IPS-18a (cell line): ENCODE measurements around the gene BUB1B.
"Not testable (repeated sequence)": the region's sequence is repeated elsewhere in the genome, so short reads cannot be mapped to it uniquely, and the experiment has no call there.

ENCODE experiments used
- H3K27ac ChIP-seq: one replicate; pipeline ENCODE4 v1.5.1; 2013; ENCODE audit warnings: low read length
- H3K27me3 ChIP-seq: one replicate; pipeline ENCODE4 v1.6.1; 2013; ENCODE audit warnings: mild to moderate bottlenecking, low read length; ENCODE audit not compliant: control insufficient read depth, insufficient read depth
- H3K36me3 ChIP-seq: one replicate; pipeline ENCODE4 v1.6.1; 2013; ENCODE audit warnings: low read depth, low read length; ENCODE audit not compliant: control insufficient read depth
- H3K4me1 ChIP-seq: one replicate; pipeline ENCODE4 v1.6.1; 2013; ENCODE audit warnings: low read depth, low read length; ENCODE audit not compliant: control insufficient read depth
- H3K4me3 ChIP-seq: one replicate; pipeline ENCODE4 v1.5.1; 2013; ENCODE audit warnings: low read length
- H3K9ac ChIP-seq: one replicate; pipeline ENCODE4 v1.6.1; 2013; ENCODE audit warnings: mild to moderate bottlenecking, low read length, moderate library complexity
- H3K9me3 ChIP-seq: one replicate; pipeline ENCODE4 v1.6.1; 2013; ENCODE audit warnings: low read depth, low read length; ENCODE audit not compliant: control insufficient read depth

The BUB1B gene, protein sequence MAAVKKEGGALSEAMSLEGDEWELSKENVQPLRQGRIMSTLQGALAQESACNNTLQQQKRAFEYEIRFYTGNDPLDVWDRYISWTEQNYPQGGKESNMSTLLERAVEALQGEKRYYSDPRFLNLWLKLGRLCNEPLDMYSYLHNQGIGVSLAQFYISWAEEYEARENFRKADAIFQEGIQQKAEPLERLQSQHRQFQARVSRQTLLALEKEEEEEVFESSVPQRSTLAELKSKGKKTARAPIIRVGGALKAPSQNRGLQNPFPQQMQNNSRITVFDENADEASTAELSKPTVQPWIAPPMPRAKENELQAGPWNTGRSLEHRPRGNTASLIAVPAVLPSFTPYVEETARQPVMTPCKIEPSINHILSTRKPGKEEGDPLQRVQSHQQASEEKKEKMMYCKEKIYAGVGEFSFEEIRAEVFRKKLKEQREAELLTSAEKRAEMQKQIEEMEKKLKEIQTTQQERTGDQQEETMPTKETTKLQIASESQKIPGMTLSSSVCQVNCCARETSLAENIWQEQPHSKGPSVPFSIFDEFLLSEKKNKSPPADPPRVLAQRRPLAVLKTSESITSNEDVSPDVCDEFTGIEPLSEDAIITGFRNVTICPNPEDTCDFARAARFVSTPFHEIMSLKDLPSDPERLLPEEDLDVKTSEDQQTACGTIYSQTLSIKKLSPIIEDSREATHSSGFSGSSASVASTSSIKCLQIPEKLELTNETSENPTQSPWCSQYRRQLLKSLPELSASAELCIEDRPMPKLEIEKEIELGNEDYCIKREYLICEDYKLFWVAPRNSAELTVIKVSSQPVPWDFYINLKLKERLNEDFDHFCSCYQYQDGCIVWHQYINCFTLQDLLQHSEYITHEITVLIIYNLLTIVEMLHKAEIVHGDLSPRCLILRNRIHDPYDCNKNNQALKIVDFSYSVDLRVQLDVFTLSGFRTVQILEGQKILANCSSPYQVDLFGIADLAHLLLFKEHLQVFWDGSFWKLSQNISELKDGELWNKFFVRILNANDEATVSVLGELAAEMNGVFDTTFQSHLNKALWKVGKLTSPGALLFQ

DNA sequence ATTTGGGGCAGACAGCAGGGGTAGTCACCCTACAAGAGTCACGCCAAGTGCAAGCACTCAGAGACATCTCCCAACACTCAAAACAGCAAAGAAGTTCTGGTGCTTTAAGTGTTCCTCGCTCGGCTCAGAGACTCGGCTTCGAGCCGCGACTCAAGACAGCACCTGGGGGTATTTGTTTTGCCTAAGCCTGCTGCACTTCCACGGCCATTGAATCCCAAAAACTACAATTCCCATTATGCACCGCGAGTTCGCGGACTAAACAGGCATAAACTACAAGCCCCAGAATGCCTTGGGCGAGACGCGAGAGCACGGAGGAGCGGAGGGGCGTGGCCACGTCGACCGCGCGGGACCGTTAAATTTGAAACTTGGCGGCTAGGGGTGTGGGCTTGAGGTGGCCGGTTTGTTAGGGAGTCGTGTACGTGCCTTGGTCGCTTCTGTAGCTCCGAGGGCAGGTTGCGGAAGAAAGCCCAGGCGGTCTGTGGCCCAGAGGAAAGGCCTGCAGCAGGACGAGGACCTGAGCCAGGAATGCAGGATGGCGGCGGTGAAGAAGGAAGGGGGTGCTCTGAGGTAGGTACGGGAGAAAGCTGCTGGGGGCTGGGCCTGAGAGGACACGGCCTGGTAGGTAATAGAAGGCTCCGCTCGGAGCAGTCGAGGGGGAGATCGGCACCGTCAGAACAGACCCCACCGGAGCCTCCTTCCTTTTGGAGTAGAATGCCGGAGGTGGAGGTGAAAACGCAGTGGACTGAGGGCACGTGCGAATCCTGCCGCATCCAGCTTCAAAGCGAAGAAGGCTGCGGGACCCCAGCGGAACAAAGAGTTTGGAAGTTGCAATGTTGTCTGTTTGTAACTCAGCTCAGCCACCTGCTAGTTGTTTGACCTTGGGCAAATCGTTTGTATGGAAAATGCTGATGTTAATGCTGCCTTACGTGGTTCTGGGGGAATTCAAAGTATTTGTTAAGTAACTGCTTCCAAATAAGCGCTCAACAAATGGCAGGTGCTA lies at the start of gene BUB1B:
Gene BUB1B (plus strand): TSS at position 381 of the 1,000 bp plus-strand sequence. CDS start 152 bp downstream, at position 533.
- no peaks in the 10 kb centered on the region for H3K27me3 ChIP-seq
- H3K4me1 ChIP-seq, result peaks cover 31% of the 10 kb centered on the region
- peak within 1 kb of the TSS; percentile 94 for H3K9ac ChIP-seq
- H3K4me3 ChIP-seq, result peak within 1 kb of the TSS; percentile 98
- peak within 1 kb of the TSS; percentile 81 for H3K27ac ChIP-seq
- no peaks in the 10 kb centered on the region for H3K9me3 ChIP-seq
- H3K36me3 ChIP-seq, result peaks cover 27% of the 10 kb centered on the region

DNA sequence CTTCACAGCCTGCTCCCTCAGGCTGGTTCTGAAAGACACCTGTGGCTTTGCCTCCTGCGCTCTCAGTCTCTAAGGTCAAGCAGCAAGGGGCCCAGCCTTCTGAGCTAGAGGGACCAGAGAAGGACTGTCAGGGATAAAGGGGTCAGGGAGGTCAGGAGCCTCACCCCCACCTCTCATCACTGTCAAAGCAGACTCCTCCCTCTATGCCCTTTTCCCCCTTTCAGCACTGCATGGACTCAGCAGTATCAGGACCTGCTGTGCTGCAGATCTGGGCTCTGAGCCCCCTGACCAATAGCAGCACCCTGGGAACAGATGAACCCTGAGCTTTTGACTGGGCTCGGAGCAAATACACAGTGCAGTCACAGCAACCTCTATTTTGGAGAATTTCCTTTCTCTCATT lies 49.0 kb upstream of the BUB1B start:
- peaks cover 28% of the 10 kb centered on the region for H3K4me1 ChIP-seq
- H3K4me3 ChIP-seq, result no peak overlapping the region
- no peak overlapping the region for H3K9ac ChIP-seq
- peaks cover 7% of the 10 kb centered on the region for H3K27me3 ChIP-seq
- H3K27ac ChIP-seq, result no peak overlapping the region
- no peaks in the 10 kb centered on the region for H3K9me3 ChIP-seq
- no peaks in the 10 kb centered on the region for H3K36me3 ChIP-seq

DNA sequence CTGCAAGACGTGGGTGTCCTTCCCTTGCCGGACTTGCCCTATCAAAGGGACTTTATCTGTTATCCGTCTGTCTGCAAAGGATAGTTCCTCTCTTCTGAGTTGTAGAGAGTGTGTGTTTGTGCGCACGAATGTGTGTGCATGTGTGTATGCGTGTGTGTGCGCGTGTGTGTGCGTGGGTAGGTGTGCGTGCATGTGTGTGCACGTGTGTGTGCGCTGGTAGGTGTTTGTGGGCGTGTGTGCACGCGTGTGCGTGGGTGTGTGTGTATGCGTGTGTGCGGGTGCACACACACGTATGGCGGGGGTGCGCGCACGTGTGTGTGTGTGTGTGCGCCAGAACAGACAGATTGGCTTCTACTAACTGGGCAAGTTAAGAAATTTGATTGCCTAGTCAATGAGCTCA lies 48.1 kb upstream of the BUB1B start:
- Histone ChIP-seq H3K27ac (no peak overlapping the region), H3K27me3 (peaks cover 4% of the 10 kb centered on the region), H3K4me1 (peaks cover 19% of the 10 kb centered on the region), H3K36me3 (no peaks in the 10 kb centered on the region), H3K9me3 (no peaks in the 10 kb centered on the region), H3K4me3 (no peak overlapping the region), H3K9ac (no peak overlapping the region)

DNA sequence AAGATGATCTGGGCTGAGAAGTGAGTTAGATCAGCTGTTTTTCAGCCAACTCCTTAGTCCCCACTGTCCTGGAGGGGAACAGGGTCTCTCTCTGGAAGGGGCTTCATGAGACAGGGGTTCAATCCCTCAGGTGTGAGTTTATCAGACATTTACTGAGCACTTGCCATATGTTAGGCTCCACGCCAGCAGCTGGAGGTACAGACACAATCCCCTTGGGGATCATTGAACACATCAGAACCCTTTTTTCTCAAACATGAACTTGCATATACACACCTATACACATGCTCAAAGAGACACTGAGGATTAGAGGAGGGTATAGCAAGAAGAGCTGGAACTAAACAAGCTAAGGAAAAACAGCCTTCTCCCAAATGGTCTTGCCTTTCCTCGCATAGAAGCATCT lies 46.7 kb upstream of the BUB1B start:
- Histone ChIP-seq H3K27ac (no peak overlapping the region), H3K4me3 (no peak overlapping the region), H3K4me1 (peaks cover 17% of the 10 kb centered on the region), H3K36me3 (no peaks in the 10 kb centered on the region), H3K27me3 (no peaks in the 10 kb centered on the region), H3K9ac (no peak overlapping the region), H3K9me3 (no peaks in the 10 kb centered on the region)

DNA sequence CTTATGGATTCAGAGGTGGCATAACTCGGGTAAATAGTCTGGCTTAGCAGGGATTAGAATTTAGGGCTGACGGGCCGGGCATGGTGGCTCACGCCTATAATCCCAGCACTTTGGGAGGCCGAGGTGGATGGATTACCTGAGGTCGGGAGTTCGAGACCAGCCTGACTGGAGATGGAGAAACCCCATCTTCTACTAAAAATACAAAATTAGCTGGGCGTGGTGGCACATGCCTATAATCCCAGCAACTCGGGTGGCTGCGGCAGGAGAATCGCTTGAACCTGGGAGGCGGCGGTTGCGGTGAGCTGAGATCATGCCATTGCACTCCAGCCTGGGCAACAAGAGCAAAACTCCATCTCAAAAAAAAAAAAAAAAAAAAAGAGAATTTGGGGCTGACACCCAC lies 45.8 kb upstream of the BUB1B start:
- H3K4me1 ChIP-seq, result peaks cover 17% of the 10 kb centered on the region
- H3K27me3 ChIP-seq, H3K36me3 ChIP-seq, H3K9ac ChIP-seq, H3K4me3 ChIP-seq, H3K9me3 ChIP-seq, H3K27ac ChIP-seq: not testable (repeated sequence)

DNA sequence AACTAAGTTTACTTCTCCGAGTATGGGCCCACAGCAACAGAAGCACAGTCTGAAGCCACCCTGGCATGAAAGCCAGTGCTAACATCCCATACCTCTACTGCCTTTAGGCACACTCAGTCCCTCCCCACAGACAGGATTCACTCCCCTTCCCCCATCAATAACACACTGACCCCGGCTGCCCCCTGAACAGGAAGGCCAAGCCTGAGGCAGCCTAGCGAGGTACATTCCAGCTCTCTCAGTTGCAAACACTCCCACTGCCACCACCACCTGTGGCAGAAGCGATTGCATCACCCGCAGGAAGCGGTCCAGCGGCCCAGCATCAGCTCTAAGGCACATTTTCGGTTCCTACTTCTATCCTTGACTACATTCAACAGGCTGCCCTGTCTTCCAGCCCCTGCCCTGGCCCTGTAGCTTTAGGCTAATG lies 45.2 kb upstream of the BUB1B start:
- no peaks in the 10 kb centered on the region for H3K27me3 ChIP-seq
- no peaks in the 10 kb centered on the region for H3K9me3 ChIP-seq
- H3K36me3 ChIP-seq, result no peaks in the 10 kb centered on the region
- H3K27ac ChIP-seq, result no peak overlapping the region
- H3K4me3 ChIP-seq, result no peak overlapping the region
- peaks cover 17% of the 10 kb centered on the region for H3K4me1 ChIP-seq
- H3K9ac ChIP-seq, result no peak overlapping the region

DNA sequence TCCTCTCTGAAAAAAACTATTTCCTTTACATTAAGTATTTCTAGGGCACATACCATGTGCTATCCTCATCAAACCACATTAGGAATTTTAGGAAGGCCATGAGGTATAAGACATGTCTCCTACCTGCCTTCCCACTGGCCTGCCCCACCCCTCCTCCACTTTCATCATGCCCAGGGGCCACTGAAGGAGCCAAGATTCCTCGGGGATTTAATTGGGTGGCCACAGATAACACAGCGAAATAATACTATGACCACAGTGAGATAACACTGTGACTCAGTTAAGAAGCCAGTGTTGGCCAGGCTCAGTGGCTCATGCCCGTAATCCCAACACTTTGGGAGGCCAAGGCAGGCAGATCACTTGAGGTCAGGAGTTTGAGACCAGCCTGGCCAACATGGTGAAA lies 42.4 kb upstream of the BUB1B start:
- Histone ChIP-seq H3K9me3 (no peaks in the 10 kb centered on the region), H3K36me3 (no peaks in the 10 kb centered on the region), H3K4me3 (no peak overlapping the region), H3K9ac (no peak overlapping the region), H3K27ac (no peak overlapping the region), H3K27me3 (no peaks in the 10 kb centered on the region), H3K4me1 (peaks cover 7% of the 10 kb centered on the region)

DNA sequence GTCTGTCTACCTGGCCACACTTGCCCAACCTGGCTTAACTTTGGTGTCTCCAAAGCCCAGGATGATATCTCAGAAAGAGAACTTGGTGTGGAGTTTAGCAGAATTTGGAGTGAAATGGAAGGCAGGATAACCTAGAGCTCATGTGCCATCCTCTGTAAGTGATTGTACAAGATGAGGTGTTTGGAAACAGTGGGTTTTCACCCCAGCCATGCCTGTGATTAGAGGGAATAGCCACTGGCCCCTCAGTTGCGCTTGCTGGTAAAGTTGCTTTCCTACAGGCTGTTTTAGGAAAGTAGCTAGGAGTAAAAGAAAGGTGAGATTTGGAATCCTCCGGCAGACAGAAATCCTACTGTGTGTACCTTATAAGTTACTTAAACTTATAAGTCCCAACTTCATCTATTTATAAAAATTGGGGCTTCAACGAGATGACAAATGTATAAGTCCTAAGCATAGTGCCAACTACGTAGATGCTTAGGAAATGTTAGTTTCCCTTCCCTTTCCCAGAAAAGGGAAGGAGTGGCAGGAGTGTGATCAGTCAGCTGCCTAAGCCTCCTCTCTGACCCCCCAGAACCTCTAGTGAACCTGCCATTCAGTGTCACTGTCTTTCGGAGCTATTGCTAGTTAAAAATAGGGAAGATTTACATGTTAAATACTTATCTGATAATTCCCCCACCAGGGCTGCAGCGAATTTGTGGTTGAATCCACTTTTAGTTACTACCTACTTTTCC lies 38.8 kb upstream of the BUB1B start:
- Histone ChIP-seq H3K27me3 (no peaks in the 10 kb centered on the region), H3K9ac (no peak overlapping the region), H3K27ac (no peak overlapping the region), H3K36me3 (no peaks in the 10 kb centered on the region), H3K4me3 (no peak overlapping the region), H3K4me1 (peaks cover 15% of the 10 kb centered on the region), H3K9me3 (no peaks in the 10 kb centered on the region)

DNA sequence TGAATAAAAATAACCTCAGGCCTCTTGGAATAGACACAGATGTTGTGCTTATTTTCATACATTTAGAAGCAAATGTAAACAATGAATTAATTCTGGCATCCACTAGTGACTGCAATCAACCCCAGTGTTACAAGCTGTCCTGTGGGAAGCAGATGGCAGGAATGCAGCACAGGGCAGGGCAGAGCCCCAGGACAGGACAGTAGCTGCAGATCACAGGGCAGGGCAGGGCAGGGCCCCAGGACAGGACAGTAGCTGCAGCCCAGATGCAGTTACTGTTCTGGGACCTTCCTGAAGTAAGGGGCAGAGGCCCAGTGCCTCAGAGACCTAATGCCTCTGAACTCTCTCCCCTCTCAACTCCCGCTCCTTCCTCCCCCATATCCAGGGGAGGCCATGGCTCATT lies 37.9 kb upstream of the BUB1B start:
- H3K27ac ChIP-seq, H3K4me3 ChIP-seq, H3K9me3 ChIP-seq, H3K36me3 ChIP-seq, H3K9ac ChIP-seq, H3K27me3 ChIP-seq: not testable (repeated sequence)
- H3K4me1 ChIP-seq, result peaks cover 15% of the 10 kb centered on the region

DNA sequence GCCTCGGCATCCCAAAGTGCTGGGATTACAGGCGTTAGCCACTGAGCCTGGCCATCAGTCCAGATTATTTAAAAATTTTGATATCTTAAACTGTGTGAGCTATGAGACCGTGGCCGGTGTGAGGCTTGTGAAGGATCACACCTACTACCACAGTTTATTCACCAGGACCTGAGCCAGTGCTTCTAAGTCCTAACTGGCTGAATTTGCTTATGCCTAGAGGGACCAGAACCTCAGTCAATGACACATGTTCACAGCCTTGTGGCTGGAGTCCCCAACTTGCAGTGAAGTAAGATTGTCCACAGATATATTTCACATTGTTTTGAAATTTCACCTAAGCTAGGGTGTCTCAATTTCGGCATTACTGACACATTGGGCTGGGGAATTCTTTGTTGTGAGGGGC lies 37.0 kb upstream of the BUB1B start:
- H3K4me3 ChIP-seq, H3K9me3 ChIP-seq, H3K9ac ChIP-seq, H3K27ac ChIP-seq, H3K27me3 ChIP-seq, H3K36me3 ChIP-seq: not testable (repeated sequence)
- H3K4me1 ChIP-seq, result peaks cover 15% of the 10 kb centered on the region
